Hematopoietic multipotent progenitor cell treated with erythropoietin and hydrocortisone succinate and interleukin-3 and kit ligand, for 8 days (in vitro differentiated cells): ENCODE measurements around the gene DNAJA2.
"Not testable (repeated sequence)": the region's sequence is repeated elsewhere in the genome, so short reads cannot be mapped to it uniquely, and the experiment has no call there.

Source experiments
- DNase-seq: peaks from one replicate; pipeline ENCODE4 v3.0.0-alpha.2; 2015

The DNAJA2 gene

GRCh38 chr16:46973207-46973995 is at the start of gene DNAJA2:
Gene DNAJA2, minus strand, starts transcription at chr16:46973674. Its CDS starts 102 bp downstream, at chr16:46973572.
- peak; percentile 84 for DNase-seq

- DNase-seq = no peak
Observed at GRCh38 chr16:47019568-47019967, 46.1 kb upstream of the DNAJA2 start.

- peak; percentile 9 for DNase-seq
Observed at GRCh38 chr16:47018223-47018891, 44.9 kb upstream of the DNAJA2 start.

GRCh38 chr16:47017636-47018035 is 44.2 kb upstream of the DNAJA2 start:
- DNase-seq = no peak

GRCh38 chr16:47016700-47017133 is 43.2 kb upstream of the DNAJA2 start:
- peak; percentile 8 for DNase-seq

- DNase-seq = no peak
Observed at GRCh38 chr16:47013910-47014309, 40.4 kb upstream of the DNAJA2 start.

GRCh38 chr16:47013172-47013571 is 39.7 kb upstream of the DNAJA2 start:
- no peak for DNase-seq

GRCh38 chr16:47010812-47011211 is 37.3 kb upstream of the DNAJA2 start:
- DNase-seq = not testable (repeated sequence)

- DNase-seq = no peak
Observed at GRCh38 chr16:47008612-47009011, 35.1 kb upstream of the DNAJA2 start.

GRCh38 chr16:47008174-47008573 is 34.7 kb upstream of the DNAJA2 start:
- DNase-seq = no peak

GRCh38 chr16:47004652-47005051 is 31.2 kb upstream of the DNAJA2 start:
- DNase-seq = no peak

GRCh38 chr16:47000066-47000465 is 26.6 kb upstream of the DNAJA2 start:
- not testable (repeated sequence) for DNase-seq

GRCh38 chr16:46997844-46998243 is 24.4 kb upstream of the DNAJA2 start:
- no peak for DNase-seq

- DNase-seq = no peak
Observed at GRCh38 chr16:46996952-46997458, 23.5 kb upstream of the DNAJA2 start.

GRCh38 chr16:46996391-46996790 is 22.9 kb upstream of the DNAJA2 start:
- no peak for DNase-seq

GRCh38 chr16:46991729-46992704 is 18.5 kb upstream of the DNAJA2 start:
- DNase-seq = no peak

- no peak for DNase-seq
Observed at GRCh38 chr16:46986896-46987295, 13.4 kb upstream of the DNAJA2 start.

GRCh38 chr16:46986438-46986837 is 13.0 kb upstream of the DNAJA2 start:
- no peak for DNase-seq

- DNase-seq = no peak
Observed at GRCh38 chr16:46982335-46982734, 8.9 kb upstream of the DNAJA2 start.

- no peak for DNase-seq
Observed at GRCh38 chr16:46980926-46981325, 7.5 kb upstream of the DNAJA2 start.

- no peak for DNase-seq
Observed at GRCh38 chr16:46976550-46976949, 3.1 kb upstream of the DNAJA2 start.

- no peak for DNase-seq
Observed at GRCh38 chr16:46975908-46976470, 2.5 kb upstream of the DNAJA2 start.

- DNase-seq = no peak
Observed at GRCh38 chr16:46975165-46975564, 1.7 kb upstream of the DNAJA2 start.
